IMR-90 (cell line): ENCODE results near the gene RBFOX1. TPM values are rescaled to one million over a fixed set of nuclear protein-coding genes. Genes with fewer than 3 reads are reported as not detected.

Experiments used
- ATAC-seq: fragments of 200-7000 bp; cut with Tn5 transposase; 2 replicates; pipeline ENCODE4 v1.9.1; 2020; ENCODE audit warnings: low read depth, mild to moderate bottlenecking, moderate library complexity
- BruUV-seq: library from RNA; stranded (reverse); fragments of 400-500 nt; replicated peaks from 2 replicates; lab custom pipeline; 2021; lab: Mats Ljungman, UMichigan
- CTCF ChIA-PET: fragments of 300-600 bp; formaldehyde crosslinking; extraction: SDS; loops from one replicate; lab custom pipeline; 2021; ENCODE audit warnings: antibody characterized with exemption; lab: Yijun Ruan, JAX
- POLR2A ChIA-PET: fragments of 300-600 bp; sonication (Branson Sonifier 250); formaldehyde crosslinking; loops from one replicate; lab custom pipeline; 2022; ENCODE audit warnings: antibody characterized with exemption; ENCODE audit not compliant: unreplicated experiment; lab: Charles Lee
- DNase-seq: peaks from one replicate; pipeline ENCODE4 v3.0.0; 2013
- H2AFZ ChIP-seq: replicated peaks from 2 replicates; pipeline ENCODE3; 2013; ENCODE audit warnings: low read length, mild to moderate bottlenecking; ENCODE audit not compliant: poor library complexity
- H2AK5ac ChIP-seq: 2 replicates; pipeline ENCODE4 v1.6.1; 2013; ENCODE audit warnings: low read depth, low read length, inconsistent platforms
- H2AK9ac ChIP-seq: replicated peaks from 2 replicates; pipeline ENCODE3; 2013; ENCODE audit warnings: mild to moderate bottlenecking, low read depth, low read length, moderate library complexity; ENCODE audit not compliant: poor library complexity
- H2BK120ac ChIP-seq: 2 replicates; pipeline ENCODE4 v1.6.1; 2013; ENCODE audit warnings: low read depth, low read length, inconsistent platforms
- H2BK15ac ChIP-seq: 3 replicates; pipeline ENCODE4 v1.6.1; 2013; ENCODE audit warnings: low read depth, low read length, inconsistent platforms
- H2BK20ac ChIP-seq: 2 replicates; pipeline ENCODE4 v1.6.1; 2013; ENCODE audit warnings: low read depth, mild to moderate bottlenecking, inconsistent platforms, low read length, moderate library complexity
- H2BK5ac ChIP-seq: 2 replicates; pipeline ENCODE4 v1.6.1; 2013; ENCODE audit warnings: mild to moderate bottlenecking, low read depth, low read length, inconsistent platforms; ENCODE audit not compliant: poor library complexity, severe bottlenecking
- H3K14ac ChIP-seq: replicated peaks from 2 replicates; pipeline ENCODE4 v1.6.1; 2013; ENCODE audit warnings: low read depth, low read length, inconsistent platforms
- H3K18ac ChIP-seq: 2 replicates; pipeline ENCODE4 v1.6.1; 2013; ENCODE audit warnings: low read depth, low read length, control low read depth
- H3K23ac ChIP-seq: 2 replicates; pipeline ENCODE4 v1.6.1; 2013; ENCODE audit warnings: low read depth, low read length, inconsistent platforms
- H3K27ac ChIP-seq: 2 replicates; pipeline ENCODE4 v1.5.1; 2013; ENCODE audit warnings: mild to moderate bottlenecking, control low read depth, low read length; ENCODE audit not compliant: insufficient read depth
- H3K27me3 ChIP-seq: 2 replicates; pipeline ENCODE4 v1.6.1; 2013; ENCODE audit warnings: low read length; ENCODE audit not compliant: control insufficient read depth, insufficient read depth
- H3K36me3 ChIP-seq: 2 replicates; pipeline ENCODE4 v1.6.1; 2013; ENCODE audit warnings: low read length, mixed read lengths; ENCODE audit not compliant: control insufficient read depth, insufficient read depth
- H3K4ac ChIP-seq: 2 replicates; pipeline ENCODE4 v1.6.1; 2013; ENCODE audit warnings: low read depth, low read length, inconsistent platforms
- H3K4me1 ChIP-seq: 2 replicates; pipeline ENCODE4 v1.6.1; 2013; ENCODE audit warnings: low read length, mixed read lengths; ENCODE audit not compliant: control insufficient read depth, insufficient read depth
- H3K4me2 ChIP-seq: 2 replicates; pipeline ENCODE4 v1.6.1; 2013; ENCODE audit warnings: low read depth, mild to moderate bottlenecking, control low read depth, low read length, moderate library complexity
- H3K4me3 ChIP-seq: 2 replicates; pipeline ENCODE4 v1.5.1; 2013; ENCODE audit warnings: low read depth, mild to moderate bottlenecking, control low read depth, low read length, moderate library complexity; ENCODE audit not compliant: insufficient read depth
- H3K56ac ChIP-seq: 2 replicates; pipeline ENCODE4 v1.6.1; 2013; ENCODE audit warnings: low read length, inconsistent platforms; ENCODE audit not compliant: insufficient read depth; ENCODE audit errors: extremely low read depth
- H3K79me1 ChIP-seq, 2 experiments: 2 replicates each; pipeline ENCODE4 v1.6.1; 2013; ENCODE audit warnings: low read length in 2 of 2, inconsistent platforms in 1 of 2, low read depth in 1 of 2
- H3K9ac ChIP-seq: 2 replicates; pipeline ENCODE4 v1.6.1; 2013; ENCODE audit warnings: low read depth, low read length, control low read depth
- H3K9me1 ChIP-seq: 2 replicates; pipeline ENCODE4 v1.6.1; 2013; ENCODE audit warnings: low read length, inconsistent platforms; ENCODE audit not compliant: insufficient read depth
- H3K9me3 ChIP-seq: 2 replicates; pipeline ENCODE4 v1.6.1; 2013; ENCODE audit warnings: low read length; ENCODE audit not compliant: control insufficient read depth, insufficient read depth
- H4K20me1 ChIP-seq: 2 replicates; pipeline ENCODE4 v1.6.1; 2013; ENCODE audit warnings: low read length, inconsistent platforms; ENCODE audit not compliant: insufficient read depth
- H4K5ac ChIP-seq: 2 replicates; pipeline ENCODE4 v1.6.1; 2013; ENCODE audit warnings: mild to moderate bottlenecking, low read depth, low read length, control low read depth
- H4K8ac ChIP-seq, 2 experiments: 2 replicates each; pipeline ENCODE4 v1.6.1; 2013; ENCODE audit warnings: low read depth in 2 of 2, low read length in 2 of 2, control low read depth in 1 of 2, inconsistent platforms in 1 of 2
- H4K91ac ChIP-seq: 2 replicates; pipeline ENCODE4 v1.6.1; 2013; ENCODE audit warnings: low read depth, low read length, inconsistent platforms; ENCODE audit not compliant: insufficient read depth
- BHLHE40 ChIP-seq: fragments of 150-350 bp; IDR thresholded peaks from 2 replicates; pipeline ENCODE4 v1.6.1; 2016; ENCODE audit warnings: mild to moderate bottlenecking, low read depth, low read length
- FOS ChIP-seq: fragments of 150-350 bp; IDR thresholded peaks from 2 replicates; pipeline ENCODE4 v1.6.1; 2016; ENCODE audit warnings: low read depth, low read length
- MXI1 ChIP-seq: IDR thresholded peaks from 2 replicates; pipeline ENCODE4 v1.6.1; 2012; ENCODE audit warnings: low read depth, mild to moderate bottlenecking, low read length, moderate library complexity, borderline replicate concordance
- POLR2A ChIP-seq: IDR thresholded peaks from 2 replicates; pipeline ENCODE4 v1.6.1; 2012; ENCODE audit warnings: mild to moderate bottlenecking, low read depth, low read length
- RAD21 ChIP-seq: IDR thresholded peaks from 2 replicates; pipeline ENCODE4 v1.6.1; 2012; ENCODE audit warnings: low read length, improper control_type of control experiment
- RFX5 ChIP-seq: IDR thresholded peaks from 2 replicates; pipeline ENCODE4 v1.8.0; 2012; ENCODE audit warnings: low read depth, mild to moderate bottlenecking, low read length, moderate library complexity
- USF2 ChIP-seq: fragments of 150-350 bp; IDR thresholded peaks from 2 replicates; pipeline ENCODE4 v1.6.1; 2017; ENCODE audit warnings: mild to moderate bottlenecking, antibody characterized with exemption, low read length, low read depth
- WGBS, 2 experiments: methylation state at CpG; one replicate each; pipeline versions ENCODE4 v1.1.5 to v1.1.7; 2013; ENCODE audit warnings: missing lambda C conversion rate in 2 of 2; ENCODE audit not compliant: insufficient read length in 1 of 2; ENCODE audit errors: extremely low coverage in 2 of 2; 5-methylcytosine and 5-hydroxymethylcytosine counted together
- dilution Hi-C: fragments of 300-500 bp; cut with HindIII; formaldehyde crosslinking; loops from one replicate; pipeline ENCODE4 v1.14.3; 2018; ENCODE audit warnings: low sequenced_read_pairs; ENCODE audit not compliant: unreplicated experiment
- in situ Hi-C: fragments of 300-500 bp; cut with MboI; formaldehyde crosslinking; loops from 3 replicates; pipeline ENCODE4 v1.14.3; 2019; ENCODE audit warnings: low sequenced_read_pairs, inconsistent platforms, mixed read lengths
- intact Hi-C: fragments of 100-400 bp; cut with micrococcal nuclease; formaldehyde crosslinking; loops from 2 replicates; pipeline ENCODE4 v1.10.0; 2022
- polyA plus RNA-seq, 3 experiments: library from polyadenylated mRNA; depleted of rRNA; stranded (reverse); fragments of >200 nt; gene quantifications; 2 replicates each; pipeline ENCODE4 v1.2.3, GENCODE V29; 2012; ENCODE audit warnings: low replicate concordance in 1 of 3
- total RNA-seq: library from RNA; depleted of rRNA; stranded (reverse); fragments of >200 nt; gene quantifications from 2 replicates; pipeline ENCODE4 v1.2.3, GENCODE V29; 2012
- TF ChIP-seq, protein P1 (sequence below): fragments of 150-350 bp; IDR thresholded peaks from 2 replicates; pipeline ENCODE4 v1.6.1; 2016; ENCODE audit warnings: low read depth, mild to moderate bottlenecking, low read length, moderate library complexity, borderline replicate concordance
- TF ChIP-seq, protein P2 (sequence below): conservative IDR thresholded peaks from 2 replicates; pipeline ENCODE4 v1.5.1; 2012; ENCODE audit warnings: mild to moderate bottlenecking, low read depth, low read length, improper control_type of control experiment

Gene RBFOX1
- total and polyA plus RNA-seq, 2 of the 4 experiments (the other 2 are of a cell fraction) = not detected

DNA sequence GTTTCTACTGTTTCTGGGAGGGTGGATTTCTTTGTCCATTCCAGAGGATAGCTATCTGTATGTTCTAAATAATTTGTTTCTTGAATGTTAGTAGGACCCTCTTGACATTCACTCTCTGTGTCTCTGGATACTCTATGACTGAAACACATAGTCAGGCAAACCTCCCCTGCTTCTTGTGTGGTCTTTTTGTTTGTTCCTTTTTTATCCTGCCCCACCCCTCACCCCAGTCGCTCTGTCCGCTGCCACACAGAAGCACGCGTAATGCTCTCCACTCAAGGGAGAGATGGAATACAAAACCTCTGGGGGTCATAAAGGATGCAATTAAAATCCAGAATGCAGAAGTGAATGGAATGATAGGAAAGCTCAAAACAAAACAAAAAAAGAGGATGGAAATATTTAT lies 253.1 kb downstream of the RBFOX1 start:
- H3K4me3 ChIP-seq = no peak overlapping the region
- WGBS, 2 experiments = no CpG with 5 or more reads among the region's 4 CpGs
- H4K8ac ChIP-seq = no peak overlapping the region
- no peak overlapping the region for H3K9ac ChIP-seq
- H3K4me2 ChIP-seq = no peak overlapping the region
- H3K27me3 ChIP-seq = no peaks in the 10 kb centered on the region
- H4K20me1 ChIP-seq = no peaks in the 10 kb centered on the region
- CTCF ChIA-PET = no interaction called here
- no peak overlapping the region for H3K18ac ChIP-seq
- H3K9me1 ChIP-seq = no peaks in the 10 kb centered on the region
- TF ChIP-seq BHLHE40 (no peak), FOS (no peak), USF2 (no peak), RAD21 (no peak), MXI1 (no peak), RFX5 (no peak), POLR2A (no peak)
- TF ChIP-seq, protein P1, sequence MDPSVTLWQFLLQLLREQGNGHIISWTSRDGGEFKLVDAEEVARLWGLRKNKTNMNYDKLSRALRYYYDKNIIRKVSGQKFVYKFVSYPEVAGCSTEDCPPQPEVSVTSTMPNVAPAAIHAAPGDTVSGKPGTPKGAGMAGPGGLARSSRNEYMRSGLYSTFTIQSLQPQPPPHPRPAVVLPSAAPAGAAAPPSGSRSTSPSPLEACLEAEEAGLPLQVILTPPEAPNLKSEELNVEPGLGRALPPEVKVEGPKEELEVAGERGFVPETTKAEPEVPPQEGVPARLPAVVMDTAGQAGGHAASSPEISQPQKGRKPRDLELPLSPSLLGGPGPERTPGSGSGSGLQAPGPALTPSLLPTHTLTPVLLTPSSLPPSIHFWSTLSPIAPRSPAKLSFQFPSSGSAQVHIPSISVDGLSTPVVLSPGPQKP = no peak
- TF ChIP-seq, protein P2, sequence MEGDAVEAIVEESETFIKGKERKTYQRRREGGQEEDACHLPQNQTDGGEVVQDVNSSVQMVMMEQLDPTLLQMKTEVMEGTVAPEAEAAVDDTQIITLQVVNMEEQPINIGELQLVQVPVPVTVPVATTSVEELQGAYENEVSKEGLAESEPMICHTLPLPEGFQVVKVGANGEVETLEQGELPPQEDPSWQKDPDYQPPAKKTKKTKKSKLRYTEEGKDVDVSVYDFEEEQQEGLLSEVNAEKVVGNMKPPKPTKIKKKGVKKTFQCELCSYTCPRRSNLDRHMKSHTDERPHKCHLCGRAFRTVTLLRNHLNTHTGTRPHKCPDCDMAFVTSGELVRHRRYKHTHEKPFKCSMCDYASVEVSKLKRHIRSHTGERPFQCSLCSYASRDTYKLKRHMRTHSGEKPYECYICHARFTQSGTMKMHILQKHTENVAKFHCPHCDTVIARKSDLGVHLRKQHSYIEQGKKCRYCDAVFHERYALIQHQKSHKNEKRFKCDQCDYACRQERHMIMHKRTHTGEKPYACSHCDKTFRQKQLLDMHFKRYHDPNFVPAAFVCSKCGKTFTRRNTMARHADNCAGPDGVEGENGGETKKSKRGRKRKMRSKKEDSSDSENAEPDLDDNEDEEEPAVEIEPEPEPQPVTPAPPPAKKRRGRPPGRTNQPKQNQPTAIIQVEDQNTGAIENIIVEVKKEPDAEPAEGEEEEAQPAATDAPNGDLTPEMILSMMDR = no peak
- H4K5ac ChIP-seq = no peak overlapping the region
- H2BK120ac ChIP-seq = no peak overlapping the region
- BruUV-seq = no TSS peak
- intact Hi-C loops (no loop called here), in situ Hi-C loops (no loop called here), dilution Hi-C loops (no loop called here)
- no peak overlapping the region for H4K91ac ChIP-seq
- no peak overlapping the region for H3K4ac ChIP-seq
- ATAC-seq (no peak), DNase-seq (no peak)
- no peak overlapping the region for H2AFZ ChIP-seq
- H3K36me3 ChIP-seq = no peaks in the 10 kb centered on the region
- H3K79me1 ChIP-seq = no peaks in the 10 kb centered on the region
- POLR2A ChIA-PET = no interaction called here
- H3K23ac ChIP-seq = no peak overlapping the region
- no peak overlapping the region for H2BK5ac ChIP-seq
- no peaks in the 10 kb centered on the region for H3K4me1 ChIP-seq
- no peak overlapping the region for H2AK9ac ChIP-seq
- no peak overlapping the region for H2BK20ac ChIP-seq
- H2BK15ac ChIP-seq = no peak overlapping the region
- H3K27ac ChIP-seq = no peak overlapping the region
- peaks cover 12% of the 10 kb centered on the region for H3K9me3 ChIP-seq
- no peak overlapping the region for H3K56ac ChIP-seq
- no peak overlapping the region for H2AK5ac ChIP-seq
- no peak overlapping the region for H3K14ac ChIP-seq
